Measurements from ENCODE around the gene TEX22. TPM values are rescaled to one million over a fixed set of nuclear protein-coding genes. Genes with fewer than 3 reads are reported as not detected.

Gene TEX22
- total and polyA plus RNA-seq, 2 experiments from 2014 or later = 0.21 TPM

GRCh38 chr14:105427412-105427811 is 29.1 kb downstream of the TEX22 start:
- Histone ChIP-seq H3K4me1 (ENCODE audit: insufficient read depth) (peaks cover 1% of the 10 kb centered on the region; the same call in 1 of the 2 replicates), H3F3A (replicated peaks; ENCODE audit: low read depth) (no peaks in the 10 kb centered on the region), H3K27ac (ENCODE audit: low read depth) (no peak overlapping the region), H3K27me3 (ENCODE audit: insufficient read depth) (no peaks in the 10 kb centered on the region), H3K9me2 (ENCODE audit: insufficient read depth) (no peaks in the 10 kb centered on the region), H3K4me2 (no peak overlapping the region), H3K4me3 (no peak overlapping the region), H3K36me3 (ENCODE audit: insufficient read depth) (no peaks in the 10 kb centered on the region), H2AFZ (no peak overlapping the region), H4K20me1 (replicated peaks; ENCODE audit: insufficient read depth) (peaks cover 86% of the 10 kb centered on the region), H3K79me2 (replicated peaks; ENCODE audit: insufficient read depth) (peaks cover 98% of the 10 kb centered on the region)
- TF ChIP-seq EZH2 (IDR thresholded peaks at IDR 0.05; ENCODE audit: low read depth, unreplicated experiment) = no peak
- TF ChIP-seq STAT1 (IDR thresholded peaks at IDR 0.05; ENCODE audit: unreplicated experiment) = no peak
- no peak for TF ChIP-seq JUNB (IDR thresholded peaks at IDR 0.05; ENCODE audit: unreplicated experiment)
- no peak for TF ChIP-seq EZH2phosphoT487 (IDR thresholded peaks at IDR 0.05; ENCODE audit: unreplicated experiment)
- no peak for TF ChIP-seq NANOG (IDR thresholded peaks at IDR 0.05; ENCODE audit: borderline replicate concordance)
- TF ChIP-seq CTCF (conservative IDR thresholded peaks at IDR 0.05; ENCODE audit: low read depth in 2 of 2) = no peak
- no peak for TF ChIP-seq ETS1 (IDR thresholded peaks at IDR 0.05)
- H3K36me3 Mint-ChIP-seq (ENCODE audit: low read depth) = peaks cover 55% of the 10 kb centered on the region
- no peaks in the 10 kb centered on the region; the same call in 2 of the 3 replicates for H3K9me3 Mint-ChIP-seq
- peaks cover 5% of the 10 kb centered on the region for H3K4me1 Mint-ChIP-seq
- ATAC-seq = no peak
- H3K27me3 Mint-ChIP-seq (ENCODE audit: insufficient read depth, low read depth, poor library complexity) = peaks cover 4% of the 10 kb centered on the region
- no peak overlapping the region for H3K4me3 Mint-ChIP-seq
- no peak overlapping the region for H3K27ac Mint-ChIP-seq
- no peak for DNase-seq (ENCODE audit: low spot score)

DNA sequence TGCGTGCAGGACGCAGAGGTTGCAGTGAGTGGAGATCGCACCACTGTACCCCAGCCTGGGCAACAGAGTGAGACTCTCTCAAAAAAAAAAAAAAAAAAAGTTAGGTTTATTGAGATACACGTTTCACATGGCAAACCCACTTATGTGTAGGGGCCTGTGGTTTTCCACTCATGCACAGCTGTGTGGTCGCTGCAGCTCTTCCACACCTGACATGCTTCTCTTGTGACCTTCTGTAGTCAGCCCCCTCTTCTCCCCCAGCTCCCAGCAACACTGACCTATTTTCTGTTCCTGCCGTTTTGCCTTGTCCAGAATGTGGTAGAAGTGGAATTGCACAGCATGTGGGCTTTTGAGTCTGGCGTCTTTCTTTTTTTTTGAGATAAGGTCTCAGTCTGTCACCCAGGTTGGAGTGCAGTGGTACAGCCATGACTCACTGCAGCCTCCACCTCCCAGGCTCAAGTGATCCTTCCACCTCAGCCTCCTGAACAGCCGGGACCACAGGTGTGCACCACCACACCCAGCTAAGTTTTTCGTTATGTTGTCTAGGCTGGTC is 29.7 kb downstream of the TEX22 start:
- Histone ChIP-seq H3K27me3 (ENCODE audit: insufficient read depth) (no peaks in the 10 kb centered on the region), H3K4me1 (ENCODE audit: insufficient read depth) (peaks cover 3% of the 10 kb centered on the region; the same call in 1 of the 2 replicates), H3K9me2 (ENCODE audit: insufficient read depth) (no peaks in the 10 kb centered on the region), H3K36me3 (ENCODE audit: insufficient read depth) (no peaks in the 10 kb centered on the region), H3F3A (replicated peaks; ENCODE audit: low read depth) (0 out of 2 replicates have a peak, but pooled peaks cover 2% of the 10 kb centered on the region), H3K4me2 (no peak overlapping the region), H4K20me1 (replicated peaks; ENCODE audit: insufficient read depth) (peaks cover 86% of the 10 kb centered on the region), H3K79me2 (replicated peaks; ENCODE audit: insufficient read depth) (peaks cover 98% of the 10 kb centered on the region), H3K27ac (ENCODE audit: low read depth) (no peak overlapping the region), H2AFZ (no peak overlapping the region), H3K4me3 (no peak overlapping the region)
- ATAC-seq (no peak), DNase-seq (ENCODE audit: low spot score) (no peak)
- TF ChIP-seq POLR2AphosphoS5 (IDR thresholded peaks at IDR 0.05; ENCODE audit: low read depth) (no peak), ETS1 (IDR thresholded peaks at IDR 0.05) (no peak), ZNF462 (CRISPR knock-in tag; IDR thresholded peaks at IDR 0.05) (no peak), NANOG (IDR thresholded peaks at IDR 0.05; ENCODE audit: borderline replicate concordance) (no peak), ZNF114 (CRISPR knock-in tag; IDR thresholded peaks at IDR 0.05) (no peak), ZNF331 (CRISPR knock-in tag; IDR thresholded peaks at IDR 0.05; ENCODE audit: low read depth) (no peak)
- H3K36me3 Mint-ChIP-seq (ENCODE audit: low read depth) = peaks cover 51% of the 10 kb centered on the region
- H3K27ac Mint-ChIP-seq = no peak overlapping the region
- H3K4me1 Mint-ChIP-seq = peaks cover 3% of the 10 kb centered on the region
- peaks cover 2% of the 10 kb centered on the region for H3K27me3 Mint-ChIP-seq (ENCODE audit: insufficient read depth, low read depth, poor library complexity)
- H3K4me3 Mint-ChIP-seq = no peak overlapping the region
- H3K9me3 Mint-ChIP-seq = no peaks in the 10 kb centered on the region; the same call in 2 of the 3 replicates
